Measurements from ENCODE around the gene KTI12. TPM values are rescaled to one million over a fixed set of nuclear protein-coding genes. Genes with fewer than 3 reads are reported as not detected.

KTI12 gene

Small RNAs within 50 kb of the gene (small RNA-seq; reads per million reads assigned to genes)
- gene RN7SL290P (ENCODE audit: insufficient read depth) = not detected
